ENCODE data around the gene CTNND1.

Gene CTNND1

GRCh38 chr11:57776577-57777210, 15.1 kb downstream of the CTNND1 start:
- Histone ChIP-seq H3K4me3 (ENCODE audit: low read length, poor library complexity, severe bottlenecking) (no peak overlapping the region), H4K20me1 (ENCODE audit: insufficient read depth, low read length, poor library complexity, severe bottlenecking) (no peaks in the 10 kb centered on the region), H3K27me3 (ENCODE audit: insufficient read depth, low read length, poor library complexity, severe bottlenecking) (no peaks in the 10 kb centered on the region), H3K9me3 (ENCODE audit: insufficient read depth, low read depth, low read length) (no peaks in the 10 kb centered on the region), H3K9ac (ENCODE audit: low read depth, low read length, poor library complexity, severe bottlenecking) (no peak overlapping the region), H3K4me2 (ENCODE audit: low read depth, low read length, poor library complexity, severe bottlenecking) (peak overlapping the region; percentile 33), H3F3A (ENCODE audit: low read depth) (no peaks in the 10 kb centered on the region), H3K9me2 (replicated peaks; ENCODE audit: low read depth, low read length) (no peaks in the 10 kb centered on the region), H3K4me1 (ENCODE audit: insufficient read depth, low read length, poor library complexity, severe bottlenecking) (peaks cover 38% of the 10 kb centered on the region), H2AFZ (ENCODE audit: low read length) (no peak overlapping the region), H3K79me2 (ENCODE audit: insufficient read depth, low read length) (no peaks in the 10 kb centered on the region), H3K36me3 (ENCODE audit: insufficient read depth, low read length) (no peaks in the 10 kb centered on the region)
- TF ChIP-seq CTCF (conservative IDR thresholded peaks at IDR 0.05; ENCODE audit: low read length) (no peak), EZH2phosphoT487 (IDR thresholded peaks at IDR 0.05; ENCODE audit: borderline replicate concordance) (no peak)

- Histone ChIP-seq H4K20me1 (ENCODE audit: insufficient read depth, low read length, poor library complexity, severe bottlenecking) (no peaks in the 10 kb centered on the region), H3K79me2 (ENCODE audit: insufficient read depth, low read length) (no peaks in the 10 kb centered on the region), H2AFZ (ENCODE audit: low read length) (no peak overlapping the region), H3K36me3 (ENCODE audit: insufficient read depth, low read length) (no peaks in the 10 kb centered on the region), H3F3A (ENCODE audit: low read depth) (no peaks in the 10 kb centered on the region), H3K4me2 (ENCODE audit: low read depth, low read length, poor library complexity, severe bottlenecking) (no peak overlapping the region), H3K4me1 (ENCODE audit: insufficient read depth, low read length, poor library complexity, severe bottlenecking) (peaks cover 33% of the 10 kb centered on the region), H3K4me3 (ENCODE audit: low read length, poor library complexity, severe bottlenecking) (no peak overlapping the region), H3K27me3 (ENCODE audit: insufficient read depth, low read length, poor library complexity, severe bottlenecking) (no peaks in the 10 kb centered on the region), H3K9ac (ENCODE audit: low read depth, low read length, poor library complexity, severe bottlenecking) (peak overlapping the region; percentile 38), H3K9me3 (ENCODE audit: insufficient read depth, low read depth, low read length) (no peaks in the 10 kb centered on the region), H3K9me2 (replicated peaks; ENCODE audit: low read depth, low read length) (no peaks in the 10 kb centered on the region)
- TF ChIP-seq CTCF (conservative IDR thresholded peaks at IDR 0.05; ENCODE audit: low read length) (no peak), EZH2phosphoT487 (IDR thresholded peaks at IDR 0.05; ENCODE audit: borderline replicate concordance) (no peak)
These were observed 16.3 kb downstream of the CTNND1 start for GRCh38 chr11:57777969-57778317.

GRCh38 chr11:57778318-57779037, 16.9 kb downstream of the CTNND1 start:
- H3K36me3 ChIP-seq (ENCODE audit: insufficient read depth, low read length) = no peaks in the 10 kb centered on the region
- H3K4me1 ChIP-seq (ENCODE audit: insufficient read depth, low read length, poor library complexity, severe bottlenecking) = peaks cover 33% of the 10 kb centered on the region
- H3F3A ChIP-seq (ENCODE audit: low read depth) = no peaks in the 10 kb centered on the region
- H3K9me2 ChIP-seq (replicated peaks; ENCODE audit: low read depth, low read length) = no peaks in the 10 kb centered on the region
- TF ChIP-seq CTCF (conservative IDR thresholded peaks at IDR 0.05; ENCODE audit: low read length) = no peak
- H3K79me2 ChIP-seq (ENCODE audit: insufficient read depth, low read length) = no peaks in the 10 kb centered on the region
- peak overlapping the region; percentile 15 for H3K4me2 ChIP-seq (ENCODE audit: low read depth, low read length, poor library complexity, severe bottlenecking)
- H3K9ac ChIP-seq (ENCODE audit: low read depth, low read length, poor library complexity, severe bottlenecking) = peak overlapping the region; percentile 38
- H2AFZ ChIP-seq (ENCODE audit: low read length) = peak overlapping the region; percentile 22; the same call in 1 of the 2 replicates
- H4K20me1 ChIP-seq (ENCODE audit: insufficient read depth, low read length, poor library complexity, severe bottlenecking) = no peaks in the 10 kb centered on the region
- no peak overlapping the region for H3K4me3 ChIP-seq (ENCODE audit: low read length, poor library complexity, severe bottlenecking)
- no peaks in the 10 kb centered on the region for H3K27me3 ChIP-seq (ENCODE audit: insufficient read depth, low read length, poor library complexity, severe bottlenecking)
- H3K9me3 ChIP-seq (ENCODE audit: insufficient read depth, low read depth, low read length) = no peaks in the 10 kb centered on the region
